Prostate gland (tissue), 2 donors: ENCODE results near the gene PIGV.

Source experiments
- POLR2A ChIP-seq: fragments of 450-650 bp; IDR thresholded peaks from one replicate; pipeline ENCODE4 v1.6.1; 2016; ENCODE audit warnings: antibody characterized with exemption, mild to moderate bottlenecking
- TF ChIP-seq, protein P1 (sequence below), 4 experiments: fragments of 200-600 bp in 2 of 4; fragments of 450-650 bp in 2 of 4; sonication (generic) in 2 of 4; IDR thresholded peaks; 1 replicate in 3 of 4; 2 replicates in 1 of 4; pipeline ENCODE4 v1.5.1; 2016 to 2019; ENCODE audit warnings: antibody characterized with exemption in 4 of 4, mild to moderate bottlenecking in 2 of 4, moderate library complexity in 2 of 4

DNA sequence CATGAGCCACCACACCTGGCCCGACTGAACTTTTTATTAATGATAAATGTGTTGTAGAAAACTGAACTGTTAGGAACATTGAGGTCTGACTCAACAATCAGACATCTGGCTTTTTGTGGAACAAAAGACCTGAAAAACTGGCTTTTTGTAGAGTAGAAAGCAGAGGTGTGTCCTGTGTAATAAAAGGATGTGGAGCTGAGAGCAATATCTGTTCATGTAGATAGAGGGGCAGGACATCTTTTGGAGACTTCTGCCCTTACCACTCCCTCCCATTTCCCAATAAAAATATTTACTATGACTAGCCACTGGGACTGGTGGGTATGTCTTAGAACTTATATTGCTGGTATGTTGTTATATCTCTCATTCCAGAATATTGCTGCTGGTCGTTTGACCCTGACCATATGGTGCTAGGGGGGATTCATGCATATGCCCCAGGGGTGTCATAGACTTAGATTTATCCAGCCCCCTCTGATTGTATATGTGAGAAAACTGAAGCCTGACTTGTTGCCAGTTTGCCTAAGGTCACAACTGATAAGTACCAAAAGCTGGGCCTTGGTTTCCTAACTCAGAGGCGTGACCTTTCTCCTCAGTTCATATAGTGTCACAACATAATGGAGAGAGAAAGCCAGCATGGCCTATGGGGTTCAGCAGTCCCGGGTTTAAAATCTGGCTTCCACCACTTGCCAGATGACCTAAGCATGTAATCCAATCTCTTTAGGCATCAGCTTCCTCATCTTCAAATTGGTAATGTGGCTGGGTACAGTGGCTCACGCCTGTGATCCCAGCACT, 33.5 kb upstream of the PIGV start:
- TF ChIP-seq, protein P1, sequence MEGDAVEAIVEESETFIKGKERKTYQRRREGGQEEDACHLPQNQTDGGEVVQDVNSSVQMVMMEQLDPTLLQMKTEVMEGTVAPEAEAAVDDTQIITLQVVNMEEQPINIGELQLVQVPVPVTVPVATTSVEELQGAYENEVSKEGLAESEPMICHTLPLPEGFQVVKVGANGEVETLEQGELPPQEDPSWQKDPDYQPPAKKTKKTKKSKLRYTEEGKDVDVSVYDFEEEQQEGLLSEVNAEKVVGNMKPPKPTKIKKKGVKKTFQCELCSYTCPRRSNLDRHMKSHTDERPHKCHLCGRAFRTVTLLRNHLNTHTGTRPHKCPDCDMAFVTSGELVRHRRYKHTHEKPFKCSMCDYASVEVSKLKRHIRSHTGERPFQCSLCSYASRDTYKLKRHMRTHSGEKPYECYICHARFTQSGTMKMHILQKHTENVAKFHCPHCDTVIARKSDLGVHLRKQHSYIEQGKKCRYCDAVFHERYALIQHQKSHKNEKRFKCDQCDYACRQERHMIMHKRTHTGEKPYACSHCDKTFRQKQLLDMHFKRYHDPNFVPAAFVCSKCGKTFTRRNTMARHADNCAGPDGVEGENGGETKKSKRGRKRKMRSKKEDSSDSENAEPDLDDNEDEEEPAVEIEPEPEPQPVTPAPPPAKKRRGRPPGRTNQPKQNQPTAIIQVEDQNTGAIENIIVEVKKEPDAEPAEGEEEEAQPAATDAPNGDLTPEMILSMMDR (IDR thresholded peaks at IDR 0.05) = no peak
- TF ChIP-seq POLR2A = no peak
